ENCODE data around the gene N4BP2L2. TPM values are rescaled to one million over a fixed set of nuclear protein-coding genes. Genes with fewer than 3 reads are reported as not detected.

Gene N4BP2L2
- 20.6 to 26.3 TPM (median 22.6 TPM) in 5 replicates for total RNA-seq (2022; extraction: Qiagen RNA extraction; ENCODE audit: low read depth)

DNA sequence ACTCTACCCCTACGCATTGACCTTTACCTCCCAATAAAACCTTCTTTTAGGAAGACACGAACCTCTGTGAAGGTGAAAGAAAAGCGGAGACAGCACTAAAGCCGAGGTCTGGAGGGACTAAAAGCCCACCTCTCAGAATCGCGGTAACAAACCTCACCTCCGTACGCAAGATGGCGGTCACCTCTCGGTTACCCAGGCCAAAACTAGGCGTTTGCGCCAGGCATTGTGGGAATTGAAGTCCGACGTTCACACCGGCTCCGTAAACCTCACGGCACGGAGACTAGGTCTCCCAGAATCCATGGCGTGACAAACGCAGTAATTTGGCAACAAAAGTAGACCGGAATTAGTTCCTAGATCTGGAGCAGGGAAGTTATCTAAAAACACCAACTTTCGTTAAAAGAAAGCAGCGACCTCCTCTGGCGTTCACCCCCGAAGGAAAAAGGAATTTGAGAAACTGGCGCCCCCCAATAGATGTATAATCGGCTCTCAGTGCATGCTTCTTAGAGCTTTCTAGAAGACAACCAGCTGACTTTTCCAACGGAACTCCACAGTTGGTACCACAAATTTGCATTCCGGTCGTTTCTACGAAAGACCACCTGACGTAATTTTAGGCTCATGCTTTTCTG, at the start of gene N4BP2L2:
Gene N4BP2L2 (minus strand): TSS at position 175 of the 626 bp plus-strand sequence. CDS start 1,768 bp downstream, outside the sequence.

DNA sequence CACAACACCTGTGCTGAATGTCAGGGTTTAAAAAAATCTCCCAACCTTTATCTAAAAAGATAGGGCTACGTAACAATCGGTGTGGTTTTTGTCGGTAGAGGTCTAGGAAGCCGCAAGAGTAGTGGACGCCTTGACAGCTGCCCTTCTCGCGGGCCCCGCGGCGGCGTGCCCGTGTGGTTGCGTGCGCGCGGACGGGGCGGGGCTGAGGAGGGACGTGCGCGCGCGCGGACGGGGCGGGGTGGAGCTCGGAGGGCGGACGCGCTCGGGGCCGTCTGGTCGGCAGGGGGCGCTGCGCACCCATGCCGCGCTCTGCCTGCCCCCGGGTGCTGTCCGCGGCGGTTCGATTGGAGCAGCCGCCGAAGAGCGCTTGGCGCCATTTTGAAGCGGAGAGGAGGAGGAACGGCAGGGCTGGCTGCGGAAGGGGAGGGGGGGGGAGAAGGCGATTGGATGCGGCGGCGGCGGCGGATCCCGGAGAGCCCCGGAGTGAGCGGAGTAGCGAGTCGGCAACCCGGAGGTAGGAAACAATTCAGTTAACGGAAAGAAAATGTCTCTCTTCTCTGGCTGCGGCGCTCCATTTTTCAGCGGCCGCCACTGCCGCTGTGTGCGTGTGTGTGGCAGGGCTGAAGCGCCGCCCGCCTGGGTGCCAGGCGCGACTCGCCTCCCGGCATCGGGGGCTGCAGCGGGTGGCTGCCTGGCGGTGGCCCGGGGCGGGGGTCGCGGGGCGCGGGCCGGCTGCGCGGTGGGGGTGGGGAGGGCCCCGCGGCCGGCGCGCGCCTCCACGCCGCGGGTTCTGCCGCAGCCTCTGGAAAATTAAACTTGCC, 47.7 kb upstream of the N4BP2L2 start, which contains the start of gene PDS5B:
Gene PDS5B (plus strand): TSS at position 373 of the 821 bp plus-strand sequence. CDS start 62,321 bp downstream, outside the sequence.

DNA sequence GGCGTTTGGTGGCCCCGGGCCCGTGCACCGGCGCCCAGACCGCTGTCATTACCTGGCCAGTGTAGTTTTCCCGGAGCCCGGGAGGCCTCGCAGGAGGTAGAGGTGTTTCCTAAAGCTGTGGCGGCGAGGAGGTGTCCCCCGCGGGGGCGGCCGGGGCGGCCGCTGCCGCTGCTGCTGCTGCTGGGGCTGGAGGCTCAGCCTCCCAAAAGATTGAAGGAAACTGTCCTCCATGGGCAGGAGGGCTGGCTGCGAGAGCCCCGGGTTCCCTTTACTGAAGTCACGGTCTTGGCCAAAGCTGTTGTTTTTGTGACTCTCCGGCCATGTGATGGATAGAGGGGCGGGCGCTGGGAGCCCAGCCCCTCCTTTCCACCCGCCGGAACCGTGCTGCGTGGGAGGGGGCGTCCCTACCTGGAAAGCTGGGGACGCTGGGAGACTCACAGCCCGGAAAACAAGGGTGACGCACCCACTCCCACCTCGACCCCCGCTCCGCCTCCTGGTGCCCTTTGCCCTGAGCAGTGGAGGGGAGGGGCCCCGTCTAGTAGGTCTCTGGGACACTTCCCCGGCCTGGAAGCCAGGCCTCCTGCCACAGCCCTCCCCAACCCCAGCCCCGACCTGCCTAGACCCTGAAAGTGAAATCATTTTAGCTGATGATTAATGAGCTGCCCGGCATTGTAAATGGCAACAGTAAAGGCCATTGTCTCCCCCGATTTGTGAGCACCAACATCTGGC, 110.6 kb downstream of the N4BP2L2 start, which contains the start of gene N4BP2L1:
Gene N4BP2L1 (minus strand): TSS at position 279 of the 729 bp plus-strand sequence. CDS start 48 bp downstream, at position 231.

Other genes with a start within 250 kb of the N4BP2L2 start
- gene ZAR1L, start 223.4 kb downstream of the N4BP2L2 start, total RNA-seq (2022; extraction: Qiagen RNA extraction; ENCODE audit: low read depth) = not detected in 5 replicates
- gene BRCA2, start 223.3 kb downstream of the N4BP2L2 start, total RNA-seq (2022; extraction: Qiagen RNA extraction; ENCODE audit: low read depth) = 4.5 to 6.2 TPM (median 5.6 TPM) in 5 replicates
- gene N4BP2L1, start 110.7 kb downstream of the N4BP2L2 start, total RNA-seq (2022; extraction: Qiagen RNA extraction; ENCODE audit: low read depth) = 0.32 to 0.96 TPM (median 0.57 TPM) in 5 replicates
- gene PDS5B, start 47.7 kb upstream of the N4BP2L2 start, total RNA-seq (2022; extraction: Qiagen RNA extraction; ENCODE audit: low read depth) = 9.7 to 13.4 TPM (median 11.3 TPM) in 5 replicates

Measured in A549 treated with DMSO at 1 μM for 4 hours (cell line).